H9 (cell line): Measurements from ENCODE around the gene SCT. TPM values are rescaled to one million over a fixed set of nuclear protein-coding genes. Genes with fewer than 3 reads are reported as not detected.

Experiments
- DNase-seq: peaks from one replicate; pipeline ENCODE4 v3.0.0-alpha.2; 2017
- H2AFZ ChIP-seq: one replicate; pipeline ENCODE4 v1.6.1; 2013; ENCODE audit warnings: mild to moderate bottlenecking, low read length, control low read depth, moderate library complexity
- H2AK5ac ChIP-seq: 2 replicates; pipeline ENCODE4 v1.6.1; 2013; ENCODE audit warnings: low read length, control low read depth, mixed read lengths; ENCODE audit not compliant: insufficient read length
- H2BK120ac ChIP-seq: one replicate; pipeline ENCODE4 v1.6.1; 2013; ENCODE audit warnings: low read depth, mild to moderate bottlenecking, low read length, control low read depth, inconsistent platforms; ENCODE audit not compliant: poor library complexity, severe bottlenecking
- H2BK12ac ChIP-seq: 2 replicates; pipeline ENCODE4 v1.6.1; 2013; ENCODE audit warnings: low read length, control low read depth, mixed read lengths, low read depth; ENCODE audit not compliant: insufficient read length
- H2BK15ac ChIP-seq: 2 replicates; pipeline ENCODE4 v1.6.1; 2013; ENCODE audit warnings: low read depth, low read length, control low read depth
- H2BK20ac ChIP-seq: one replicate; pipeline ENCODE4 v1.6.1; 2013; ENCODE audit warnings: low read depth, mild to moderate bottlenecking, low read length, control low read depth, inconsistent platforms; ENCODE audit not compliant: poor library complexity, severe bottlenecking
- H2BK5ac ChIP-seq: 2 replicates; pipeline ENCODE4 v1.6.1; 2013; ENCODE audit warnings: low read length, control low read depth, mixed read lengths; ENCODE audit not compliant: insufficient read length
- H3K14ac ChIP-seq: 2 replicates; pipeline ENCODE4 v1.6.1; 2013; ENCODE audit warnings: low read length, control low read depth; ENCODE audit not compliant: insufficient read depth
- H3K18ac ChIP-seq: 2 replicates; pipeline ENCODE4 v1.6.1; 2013; ENCODE audit warnings: low read depth, mild to moderate bottlenecking, mixed read lengths, low read length, control low read depth; ENCODE audit not compliant: insufficient read length
- H3K23ac ChIP-seq: 2 replicates; pipeline ENCODE4 v1.6.1; 2013; ENCODE audit warnings: low read length, control low read depth, mixed read lengths, low read depth; ENCODE audit not compliant: insufficient read length
- H3K23me2 ChIP-seq: 2 replicates; pipeline ENCODE4 v1.6.1; 2013; ENCODE audit warnings: low read depth, mild to moderate bottlenecking, mixed read lengths, low read length, control low read depth; ENCODE audit not compliant: insufficient read length, poor library complexity, severe bottlenecking
- H3K27ac ChIP-seq: 2 replicates; pipeline ENCODE4 v1.5.1; 2013; ENCODE audit warnings: low read length, control low read depth, mixed read lengths, low read depth; ENCODE audit not compliant: insufficient read length
- H3K27me3 ChIP-seq: 2 replicates; pipeline ENCODE4 v1.6.1; 2013; ENCODE audit warnings: low read length, control low read depth, inconsistent platforms; ENCODE audit not compliant: insufficient read depth
- H3K4ac ChIP-seq: 2 replicates; pipeline ENCODE4 v1.6.1; 2013; ENCODE audit warnings: low read depth, mild to moderate bottlenecking, control low read depth, inconsistent platforms, low read length, moderate library complexity
- H3K4me1 ChIP-seq: 2 replicates; pipeline ENCODE4 v1.6.1; 2013; ENCODE audit warnings: low read length, control low read depth, inconsistent platforms; ENCODE audit not compliant: insufficient read depth
- H3K4me2 ChIP-seq: 2 replicates; pipeline ENCODE4 v1.6.1; 2013; ENCODE audit warnings: low read length, control low read depth, mixed read lengths; ENCODE audit not compliant: insufficient read length, insufficient read depth
- H3K56ac ChIP-seq: 2 replicates; pipeline ENCODE4 v1.6.1; 2013; ENCODE audit warnings: low read depth, mild to moderate bottlenecking, mixed read lengths, low read length, control low read depth; ENCODE audit not compliant: insufficient read length
- H3K79me1 ChIP-seq: 2 replicates; pipeline ENCODE4 v1.6.1; 2013; ENCODE audit warnings: low read depth, mild to moderate bottlenecking, moderate library complexity, low read length, control low read depth, inconsistent platforms; ENCODE audit not compliant: insufficient read depth, poor library complexity, severe bottlenecking
- H3K79me2 ChIP-seq: 2 replicates; pipeline ENCODE4 v1.6.1; 2013; ENCODE audit warnings: low read length, control low read depth, inconsistent platforms; ENCODE audit not compliant: insufficient read depth
- H3K9ac ChIP-seq: 2 replicates; pipeline ENCODE4 v1.6.1; 2013; ENCODE audit warnings: low read length, control low read depth, mixed read lengths; ENCODE audit not compliant: insufficient read length; ENCODE audit errors: extremely low read depth
- H3K9me3 ChIP-seq: one replicate; pipeline ENCODE4 v1.6.1; 2013; ENCODE audit warnings: low read depth, low read length, inconsistent platforms; ENCODE audit not compliant: control insufficient read depth
- H3T11ph ChIP-seq: one replicate; pipeline ENCODE4 v1.6.1; 2013; ENCODE audit warnings: mild to moderate bottlenecking, low read length, control low read depth, inconsistent platforms
- H4K20me1 ChIP-seq: one replicate; pipeline ENCODE4 v1.6.1; 2013; ENCODE audit not compliant: control insufficient read depth, insufficient read length, insufficient read depth
- H4K5ac ChIP-seq: 2 replicates; pipeline ENCODE4 v1.6.1; 2013; ENCODE audit warnings: low read depth, mild to moderate bottlenecking, mixed read lengths, low read length, control low read depth; ENCODE audit not compliant: insufficient read length
- H4K8ac ChIP-seq: replicated peaks from 2 replicates; pipeline ENCODE4 v1.6.1; 2013; ENCODE audit warnings: low read length, control low read depth, mixed read lengths, low read depth; ENCODE audit not compliant: insufficient read length
- H4K91ac ChIP-seq: 2 replicates; pipeline ENCODE4 v1.6.1; 2013; ENCODE audit warnings: low read depth, mild to moderate bottlenecking, moderate library complexity, mixed read lengths, low read length, control low read depth; ENCODE audit not compliant: insufficient read length
- H3K27ac Mint-ChIP-seq, 3 experiments: 2 replicates in 2 of 3; 3 replicates in 1 of 3; pipeline ENCODE4 v1.8.0; 2020 to 2021; ENCODE audit warnings: mixed read lengths in 3 of 3, mild to moderate bottlenecking in 1 of 3, moderate library complexity in 1 of 3
- H3K27me3 Mint-ChIP-seq: 2 replicates; pipeline ENCODE4 v1.8.0; 2021; ENCODE audit warnings: low read depth, mild to moderate bottlenecking, moderate library complexity, mixed read lengths
- H3K36me3 Mint-ChIP-seq, 3 experiments: 2 replicates in 2 of 3; 3 replicates in 1 of 3; pipeline ENCODE4 v1.8.0; 2020 to 2021; ENCODE audit warnings: low read depth in 3 of 3, mixed read lengths in 3 of 3; ENCODE audit not compliant: insufficient read depth in 1 of 3
- H3K4me1 Mint-ChIP-seq, 2 experiments: 2 replicates each; pipeline ENCODE4 v1.8.0; 2020; ENCODE audit warnings: mixed read lengths in 2 of 2
- H3K4me3 Mint-ChIP-seq, 2 experiments: 2 replicates in 1 of 2; 3 replicates in 1 of 2; pipeline ENCODE4 v1.8.0; 2020 to 2021; ENCODE audit warnings: mild to moderate bottlenecking in 2 of 2, mixed read lengths in 2 of 2, moderate library complexity in 1 of 2
- H3K9me3 Mint-ChIP-seq, 2 experiments: 2 replicates in 1 of 2; 3 replicates in 1 of 2; pipeline ENCODE4 v1.8.0; 2020; ENCODE audit warnings: mild to moderate bottlenecking in 2 of 2, mixed read lengths in 2 of 2, moderate library complexity in 1 of 2
- CTCF ChIP-seq: fragments of 200-600 bp; sonication (generic); conservative IDR thresholded peaks from 3 replicates; pipeline ENCODE4 v1.8.0; 2021; ENCODE audit warnings: antibody characterized with exemption, mild to moderate bottlenecking
- WGBS: extraction: QIAGEN DNeasy Blood & Tissue Kit; methylation state at CpG from one replicate; pipeline ENCODE4 v1.1.7; 2013; ENCODE audit warnings: missing lambda C conversion rate, low lambda C conversion rate, mixed read lengths; ENCODE audit not compliant: insufficient read length; ENCODE audit errors: extremely low coverage; 5-methylcytosine and 5-hydroxymethylcytosine counted together
- total RNA-seq: library from RNA; stranded (reverse); gene quantifications from 2 replicates; pipeline ENCODE4 v1.2.1, GENCODE V29; 2021

Gene SCT
- total RNA-seq, 1 experiment from 2014 or later: 1.8 TPM

- H2BK20ac ChIP-seq: no peak overlapping the region
- peaks cover 0 to under 1% (median 0%) of the 10 kb centered on the region in 3 experiments; a peak in 3 of 7 replicates for H3K36me3 Mint-ChIP-seq
Observed at GRCh38 chr11:627308-627576, 261 bp upstream of the SCT start.

More at GRCh38 chr11:627308-627576, 261 bp upstream of the SCT start:
- Mint-ChIP-seq H3K27ac (no peak overlapping the region), H3K4me3 (peak overlapping the region in 1 of 2 experiments; percentile 27; a peak in 2 of 5 replicates), H3K4me1 (peaks cover 9 to 24% of the 10 kb centered on the region in 2 experiments), H3K9me3 (no peaks in the 10 kb centered on the region; a peak in 1 of 5 replicates), H3K27me3 (peaks cover 28% of the 10 kb centered on the region)
- Histone ChIP-seq H2BK120ac (no peak overlapping the region), H2AFZ (no peak overlapping the region), H2AK5ac (no peak overlapping the region), H4K5ac (no peak overlapping the region), H3K18ac (no peak overlapping the region), H3K23ac (no peak overlapping the region), H4K8ac (no peak overlapping the region), H3K9me3 (no peaks in the 10 kb centered on the region), H2BK5ac (no peak overlapping the region), H3K4me1 (no peaks in the 10 kb centered on the region), H3K56ac (no peak overlapping the region), H2BK15ac (no peak overlapping the region), H3K27ac (no peak overlapping the region), H3K14ac (no peak overlapping the region), H2BK12ac (no peak overlapping the region), H3K9ac (no peak overlapping the region), H3K4me2 (peak overlapping the region; percentile 40), H3K23me2 (no peaks in the 10 kb centered on the region), H3K79me2 (no peaks in the 10 kb centered on the region), H3K4ac (no peak overlapping the region), H3K79me1 (no peaks in the 10 kb centered on the region), H3K27me3 (peaks cover 6% of the 10 kb centered on the region; the same call in 1 of the 2 replicates), H4K20me1 (no peaks in the 10 kb centered on the region), H4K91ac (no peak overlapping the region), H3T11ph (no peak overlapping the region)
- TF ChIP-seq CTCF: no peak
- DNase-seq: no peak
- no CpG with 5 or more reads among the region's 28 CpGs for WGBS
